ENCODE measurements around the gene ROR1. TPM values are rescaled to one million over a fixed set of nuclear protein-coding genes. Genes with fewer than 3 reads are reported as not detected.

ROR1 gene
- total and polyA plus RNA-seq, 4 experiments from 2014 or later, result not detected

DNA sequence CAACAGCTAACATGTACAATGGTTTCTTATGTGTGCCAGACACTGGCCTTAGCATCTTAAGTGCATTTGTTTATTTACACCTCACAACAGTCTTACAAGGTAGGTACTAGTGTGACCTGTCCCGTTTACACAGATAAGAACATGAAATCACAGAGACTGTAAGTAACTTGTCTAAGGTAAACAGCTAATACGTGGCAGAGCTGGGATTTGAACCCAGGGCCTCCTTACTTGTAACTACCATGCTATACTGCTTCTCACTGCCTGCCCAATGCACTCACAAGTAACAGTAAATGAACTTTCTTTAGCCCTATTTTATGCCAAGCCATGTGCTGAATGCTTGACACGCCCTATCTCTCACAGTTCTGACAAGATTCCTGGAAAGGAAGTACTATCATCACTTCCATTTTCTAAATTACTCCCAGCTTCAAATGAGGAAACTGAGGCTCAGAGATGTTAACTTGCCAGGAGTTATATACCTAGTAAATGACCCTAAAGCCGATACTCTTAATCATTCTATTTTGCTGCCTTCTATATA lies 25.7 kb upstream of the ROR1 start:
- H3K4me3 ChIP-seq (ENCODE audit: low read length in 2 of 2), result no peak overlapping the region
- H3K4me1 ChIP-seq (ENCODE audit: insufficient read depth, low read length), result no peaks in the 10 kb centered on the region
- Mint-ChIP-seq H3K4me3 (no peak overlapping the region), H3K27me3 (peaks cover 5 to 9% of the 10 kb centered on the region in 2 donors), H3K9me3 (peaks cover 0 to 2% (median 0%) of the 10 kb centered on the region in 8 donors), H3K27ac (no peak overlapping the region), H3K4me1 (peaks cover 0 to 3% (median under 1%) of the 10 kb centered on the region in 4 donors), H3K36me3 (no peaks in the 10 kb centered on the region)
- no peak for DNase-seq
- H3K27ac ChIP-seq (ENCODE audit: low read depth, low read length), result no peak overlapping the region
- ChIA-PET CTCF (ENCODE audit: partially characterized antibody) (no interaction called here), POLR2A (ENCODE audit: partially characterized antibody) (no interaction called here)
- intact Hi-C loops (cut with micrococcal nuclease), result no loop called here
- H3K27me3 ChIP-seq (ENCODE audit: insufficient read depth, low read length), result no peaks in the 10 kb centered on the region
- no peaks in the 10 kb centered on the region for H3K36me3 ChIP-seq (ENCODE audit: insufficient read depth, low read length)
- H3K9me3 ChIP-seq (ENCODE audit: control insufficient read depth in 1 of 2, low read length in 2 of 2), result no peaks in the 10 kb centered on the region

DNA sequence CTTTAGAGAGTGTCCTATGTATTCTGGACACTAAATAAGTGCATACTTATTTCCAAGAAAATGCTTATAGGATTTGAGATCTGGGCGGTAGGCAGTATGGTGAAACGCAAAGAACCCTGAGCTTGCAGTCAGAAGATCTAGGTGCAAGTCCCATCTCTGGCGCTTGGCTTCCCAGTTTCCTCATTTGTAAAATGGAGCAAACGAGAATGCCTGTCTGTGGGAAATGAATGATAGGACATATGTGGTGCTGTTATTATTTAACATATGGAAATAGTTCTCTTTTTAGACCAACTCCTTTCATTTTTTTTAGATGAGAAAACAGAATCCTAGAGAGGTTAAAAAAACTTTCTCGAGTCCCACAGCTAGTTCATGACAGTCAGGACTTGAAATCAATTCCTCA lies 25.2 kb upstream of the ROR1 start:
- no peaks in the 10 kb centered on the region for H3K36me3 ChIP-seq (ENCODE audit: insufficient read depth, low read length)
- POLR2A ChIA-PET (ENCODE audit: partially characterized antibody), result no interaction called here
- Mint-ChIP-seq H3K27ac (no peak overlapping the region), H3K27me3 (peaks cover 5 to 8% of the 10 kb centered on the region in 2 donors), H3K4me1 (peaks cover 0 to 3% (median under 1%) of the 10 kb centered on the region in 4 donors), H3K9me3 (peaks cover 0 to 2% (median 0%) of the 10 kb centered on the region in 8 donors), H3K4me3 (no peak overlapping the region), H3K36me3 (no peaks in the 10 kb centered on the region)
- H3K9me3 ChIP-seq (ENCODE audit: control insufficient read depth in 1 of 2, low read length in 2 of 2), result no peaks in the 10 kb centered on the region
- DNase-seq, result no peak
- no peak overlapping the region for H3K27ac ChIP-seq (ENCODE audit: low read depth, low read length)
- H3K27me3 ChIP-seq (ENCODE audit: insufficient read depth, low read length), result no peaks in the 10 kb centered on the region
- H3K4me1 ChIP-seq (ENCODE audit: insufficient read depth, low read length), result no peaks in the 10 kb centered on the region
- H3K4me3 ChIP-seq (ENCODE audit: low read length in 2 of 2), result no peak overlapping the region
- intact Hi-C loops (cut with micrococcal nuclease), result no loop called here
- CTCF ChIA-PET (ENCODE audit: partially characterized antibody), result no interaction called here

- Histone ChIP-seq H3K4me1 (ENCODE audit: insufficient read depth, low read length) (no peaks in the 10 kb centered on the region), H3K36me3 (ENCODE audit: insufficient read depth, low read length) (no peaks in the 10 kb centered on the region), H3K27me3 (ENCODE audit: insufficient read depth, low read length) (no peaks in the 10 kb centered on the region), H3K27ac (ENCODE audit: low read depth, low read length) (no peak overlapping the region), H3K9me3 (ENCODE audit: control insufficient read depth in 1 of 2, low read length in 2 of 2) (no peaks in the 10 kb centered on the region), H3K4me3 (ENCODE audit: low read length in 2 of 2) (no peak overlapping the region)
- Mint-ChIP-seq H3K4me3 (no peak overlapping the region), H3K27me3 (peaks cover 5 to 9% of the 10 kb centered on the region in 2 donors), H3K4me1 (peaks cover 0 to 3% (median 0%) of the 10 kb centered on the region in 4 donors), H3K36me3 (no peaks in the 10 kb centered on the region), H3K27ac (no peak overlapping the region), H3K9me3 (no peaks in the 10 kb centered on the region)
- no peak for DNase-seq
- intact Hi-C loops (cut with micrococcal nuclease), result no loop called here
- ChIA-PET CTCF (ENCODE audit: partially characterized antibody) (no interaction called here), POLR2A (ENCODE audit: partially characterized antibody) (no interaction called here)
Measured at GRCh38 chr1:63750721-63751120, 23.1 kb upstream of the ROR1 start.

- Histone ChIP-seq H3K27me3 (ENCODE audit: insufficient read depth, low read length) (no peaks in the 10 kb centered on the region), H3K4me3 (ENCODE audit: low read length in 2 of 2) (no peak overlapping the region), H3K4me1 (ENCODE audit: insufficient read depth, low read length) (no peaks in the 10 kb centered on the region), H3K27ac (ENCODE audit: low read depth, low read length) (no peak overlapping the region), H3K9me3 (ENCODE audit: control insufficient read depth in 1 of 2, low read length in 2 of 2) (no peaks in the 10 kb centered on the region), H3K36me3 (ENCODE audit: insufficient read depth, low read length) (no peaks in the 10 kb centered on the region)
- Mint-ChIP-seq H3K4me1 (no peaks in the 10 kb centered on the region), H3K9me3 (no peaks in the 10 kb centered on the region), H3K4me3 (no peak overlapping the region), H3K27ac (no peak overlapping the region), H3K36me3 (no peaks in the 10 kb centered on the region), H3K27me3 (peaks cover 5 to 6% of the 10 kb centered on the region in 2 donors)
- POLR2A ChIA-PET (ENCODE audit: partially characterized antibody), result no interaction called here
- intact Hi-C loops (cut with micrococcal nuclease), result no loop called here
- no peak for DNase-seq
- CTCF ChIA-PET (ENCODE audit: partially characterized antibody), result no interaction called here
Measured at GRCh38 chr1:63752176-63752575, 21.6 kb upstream of the ROR1 start.

DNA sequence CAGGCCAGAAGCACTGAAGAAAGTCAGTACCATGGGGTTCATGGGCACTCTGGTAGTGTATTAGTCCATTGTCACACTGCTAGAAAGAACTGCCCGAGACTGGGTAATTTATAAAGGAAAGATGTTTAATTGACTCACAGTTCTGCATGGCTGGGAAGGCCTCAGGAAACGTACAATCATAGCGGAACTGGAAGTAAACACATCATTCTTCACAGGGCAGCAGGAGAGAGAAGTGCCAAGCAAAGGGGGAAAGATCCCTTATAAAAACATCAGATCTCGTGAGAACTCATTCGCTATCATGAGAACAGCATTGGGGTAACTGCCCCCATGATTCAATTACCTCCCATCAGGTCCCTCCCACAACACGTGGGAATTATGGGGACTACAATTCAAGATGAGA lies 20.2 kb upstream of the ROR1 start:
- no peak overlapping the region for H3K27ac ChIP-seq (ENCODE audit: low read depth, low read length)
- H3K27me3 ChIP-seq (ENCODE audit: insufficient read depth, low read length), result no peaks in the 10 kb centered on the region
- H3K27me3 Mint-ChIP-seq, result peaks cover 2 to 6% of the 10 kb centered on the region in 2 donors
- no peak overlapping the region for H3K27ac Mint-ChIP-seq
- H3K9me3 ChIP-seq (ENCODE audit: control insufficient read depth in 1 of 2, low read length in 2 of 2), result no peaks in the 10 kb centered on the region
- no peak overlapping the region for H3K4me3 ChIP-seq (ENCODE audit: low read length in 2 of 2)
- no peaks in the 10 kb centered on the region for H3K36me3 Mint-ChIP-seq
- H3K36me3 ChIP-seq (ENCODE audit: insufficient read depth, low read length), result no peaks in the 10 kb centered on the region
- intact Hi-C loops (cut with micrococcal nuclease), result no loop called here
- H3K4me1 ChIP-seq (ENCODE audit: insufficient read depth, low read length), result no peaks in the 10 kb centered on the region
- no peak for DNase-seq
- no peak overlapping the region for H3K4me3 Mint-ChIP-seq
- H3K9me3 Mint-ChIP-seq, result no peaks in the 10 kb centered on the region
- no peaks in the 10 kb centered on the region for H3K4me1 Mint-ChIP-seq
- ChIA-PET POLR2A (ENCODE audit: partially characterized antibody) (no interaction called here), CTCF (ENCODE audit: partially characterized antibody) (no interaction called here)

- no peaks in the 10 kb centered on the region for H3K36me3 ChIP-seq (ENCODE audit: insufficient read depth, low read length)
- Mint-ChIP-seq H3K27ac (no peak overlapping the region), H3K4me1 (no peaks in the 10 kb centered on the region), H3K27me3 (peaks cover 0 to 1% of the 10 kb centered on the region in 2 donors), H3K4me3 (no peak overlapping the region), H3K9me3 (no peaks in the 10 kb centered on the region), H3K36me3 (no peaks in the 10 kb centered on the region)
- no peaks in the 10 kb centered on the region for H3K9me3 ChIP-seq (ENCODE audit: control insufficient read depth in 1 of 2, low read length in 2 of 2)
- no peak overlapping the region for H3K4me3 ChIP-seq (ENCODE audit: low read length in 2 of 2)
- POLR2A ChIA-PET (ENCODE audit: partially characterized antibody), result no interaction called here
- no peaks in the 10 kb centered on the region for H3K27me3 ChIP-seq (ENCODE audit: insufficient read depth, low read length)
- CTCF ChIA-PET (ENCODE audit: partially characterized antibody), result interaction anchor here (1.3 kb wide), 1 partner anchor 12 kb away, joined by 3 read pairs; no protein-coding TSS in a partner anchor
- intact Hi-C loops (cut with micrococcal nuclease), result no loop called here
- no peaks in the 10 kb centered on the region for H3K4me1 ChIP-seq (ENCODE audit: insufficient read depth, low read length)
- H3K27ac ChIP-seq (ENCODE audit: low read depth, low read length), result no peak overlapping the region
- no peak for DNase-seq
Measured at GRCh38 chr1:63756839-63757238, 17.0 kb upstream of the ROR1 start.

- Histone ChIP-seq H3K4me3 (ENCODE audit: low read length in 2 of 2) (no peak overlapping the region), H3K27ac (ENCODE audit: low read depth, low read length) (no peak overlapping the region), H3K4me1 (ENCODE audit: insufficient read depth, low read length) (no peaks in the 10 kb centered on the region), H3K27me3 (ENCODE audit: insufficient read depth, low read length) (no peaks in the 10 kb centered on the region), H3K9me3 (ENCODE audit: control insufficient read depth in 1 of 2, low read length in 2 of 2) (no peaks in the 10 kb centered on the region), H3K36me3 (ENCODE audit: insufficient read depth, low read length) (no peaks in the 10 kb centered on the region)
- CTCF ChIA-PET (ENCODE audit: partially characterized antibody), result interaction anchor here (1.3 kb wide), 1 partner anchor 11 kb away, joined by 3 read pairs; no protein-coding TSS in a partner anchor
- Mint-ChIP-seq H3K9me3 (no peaks in the 10 kb centered on the region), H3K36me3 (no peaks in the 10 kb centered on the region), H3K4me1 (no peaks in the 10 kb centered on the region), H3K27me3 (peaks cover 0 to 1% of the 10 kb centered on the region in 2 donors), H3K4me3 (no peak overlapping the region), H3K27ac (no peak overlapping the region)
- POLR2A ChIA-PET (ENCODE audit: partially characterized antibody), result no interaction called here
- intact Hi-C loops (cut with micrococcal nuclease), result no loop called here
- DNase-seq, result no peak
Measured at GRCh38 chr1:63757334-63757733, 16.5 kb upstream of the ROR1 start.

DNA sequence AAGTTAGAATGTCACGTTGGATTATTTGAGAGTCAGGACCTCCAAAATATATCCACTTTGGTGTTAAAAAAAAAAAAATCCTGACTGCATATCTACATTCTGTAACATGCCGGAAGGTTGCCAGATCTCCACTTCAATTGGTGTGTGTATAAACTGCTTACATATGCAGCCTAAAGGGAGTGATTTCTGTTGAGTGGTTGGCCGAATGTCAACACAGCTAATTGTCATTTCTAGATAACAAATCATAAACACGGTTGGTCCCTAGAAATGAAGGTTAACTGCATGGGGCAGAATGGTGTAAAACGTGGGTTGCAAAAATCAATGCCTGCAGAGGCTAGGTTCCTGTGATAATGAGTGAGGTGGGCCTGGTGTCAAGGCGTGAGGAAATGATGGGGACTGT lies 15.0 kb upstream of the ROR1 start:
- intact Hi-C loops (cut with micrococcal nuclease), result no loop called here
- Mint-ChIP-seq H3K4me1 (no peaks in the 10 kb centered on the region), H3K4me3 (no peak overlapping the region), H3K27ac (no peak overlapping the region), H3K36me3 (no peaks in the 10 kb centered on the region), H3K27me3 (peaks cover 0 to 3% of the 10 kb centered on the region in 2 donors), H3K9me3 (peaks cover 0 to 2% (median 0%) of the 10 kb centered on the region in 8 donors)
- no peak for DNase-seq
- CTCF ChIA-PET (ENCODE audit: partially characterized antibody), result no interaction called here
- H3K9me3 ChIP-seq (ENCODE audit: control insufficient read depth in 1 of 2, low read length in 2 of 2), result no peaks in the 10 kb centered on the region
- POLR2A ChIA-PET (ENCODE audit: partially characterized antibody), result no interaction called here
- H3K4me3 ChIP-seq (ENCODE audit: low read length in 2 of 2), result no peak overlapping the region
- H3K36me3 ChIP-seq (ENCODE audit: insufficient read depth, low read length), result no peaks in the 10 kb centered on the region
- no peak overlapping the region for H3K27ac ChIP-seq (ENCODE audit: low read depth, low read length)
- H3K27me3 ChIP-seq (ENCODE audit: insufficient read depth, low read length), result no peaks in the 10 kb centered on the region
- H3K4me1 ChIP-seq (ENCODE audit: insufficient read depth, low read length), result no peaks in the 10 kb centered on the region

Measured in CD4-positive, alpha-beta memory T cell (primary cell).